Measurements from ENCODE around the gene ALKBH6. TPM values are rescaled to one million over a fixed set of nuclear protein-coding genes. Genes with fewer than 3 reads are reported as not detected.

ALKBH6 gene
- total and polyA plus RNA-seq, 9 of the 15 experiments (the other 6 are each of a cell fraction or from before 2014, with no cell fraction given), result 0.67 to 62.0 (median 34.5) TPM

GRCh38 chr19:35963514-35963913, 50.5 kb downstream of the ALKBH6 start (continued):
- peak in 1 of 2 experiments; percentile 72 for TF ChIP-seq AFF1 (IDR thresholded peaks at IDR 0.05; ENCODE audit: low read depth in 1 of 2, partially characterized antibody in 2 of 2)
- no peak for TF ChIP-seq RNF219 (CRISPR knock-in tag; IDR thresholded peaks at IDR 0.05)
- TF ChIP-seq CHAMP1 (IDR thresholded peaks at IDR 0.05), result 0 out of 2 replicates have a peak, but pooled peaks have one; percentile 19
- no peak for TF ChIP-seq FOXP1 (CRISPR knock-in tag; IDR thresholded peaks at IDR 0.05)

Measured in K562 (cell line).